GM12878 (cell line): ENCODE results near the gene AP1M2. TPM values are rescaled to one million over a fixed set of nuclear protein-coding genes. Genes with fewer than 3 reads are reported as not detected.
A peak's percentile ranks its signal among the peaks of the same experiment; 100 is the strongest.

ENCODE experiments used
- ATAC-seq: fragments of 200-7000 bp; cut with Tn5 transposase; 3 replicates; pipeline ENCODE4 v1.9.1; 2020; ENCODE audit warnings: mild to moderate bottlenecking, moderate library complexity
- BruUV-seq: library from RNA; stranded (reverse); fragments of 400-500 nt; replicated peaks from 2 replicates; lab custom pipeline; 2021; lab: Mats Ljungman, UMichigan
- CTCF ChIA-PET: fragments of 300-600 bp; sonication (Branson Sonifier 250); formaldehyde crosslinking; extraction: SDS; loops from one replicate; lab custom pipeline; 2021; ENCODE audit warnings: inconsistent platforms; lab: Yijun Ruan, JAX
- POLR2A ChIA-PET: fragments of 350-600 bp; formaldehyde crosslinking; extraction: SDS; loops from one replicate; lab custom pipeline; 2021; ENCODE audit warnings: inconsistent platforms; lab: Charles Lee
- RAD21 ChIA-PET: fragments of 300-600 bp; sonication (Branson Sonifier 250); formaldehyde crosslinking; loops from one replicate; lab custom pipeline; 2023; ENCODE audit warnings: antibody characterized with exemption; ENCODE audit not compliant: unreplicated experiment; lab: Charles Lee
- SMC1A ChIA-PET: fragments of 300-600 bp; sonication (Branson Sonifier 250); formaldehyde crosslinking; loops from one replicate; lab custom pipeline; 2023; ENCODE audit not compliant: unreplicated experiment, uncharacterized antibody; lab: Charles Lee
- DNase-seq: peaks from one replicate; pipeline ENCODE4 v3.0.0-alpha.2; 2011; ENCODE audit warnings: low read depth, low spot score
- FAIRE-seq: peaks from 3 replicates; lab custom pipeline; 2011; peaks lifted over from hg19 to GRCh38; lab: Jason Lieb, UNC
- H2AFZ ChIP-seq: 2 replicates; pipeline ENCODE4 v1.6.0; 2011; ENCODE audit warnings: low read depth, low read length, control low read depth; ENCODE audit not compliant: control insufficient read depth
- H3K27ac ChIP-seq: 2 replicates; pipeline ENCODE4 v1.5.1; 2011; ENCODE audit warnings: control low read depth; ENCODE audit not compliant: control insufficient read depth, insufficient read depth
- H3K27me3 ChIP-seq, 2 experiments: replicated peaks in 1 of 2; 2 replicates each; pipeline versions ENCODE4 v1.6.0 to v1.6.1; 2011; ENCODE audit warnings: low read length in 1 of 2; ENCODE audit not compliant: control insufficient read depth in 2 of 2, insufficient read depth in 2 of 2
- H3K36me3 ChIP-seq, 2 experiments: 2 replicates each; pipeline ENCODE4 v1.5.1; 2011; ENCODE audit warnings: low read length in 1 of 2; ENCODE audit not compliant: control insufficient read depth in 2 of 2, insufficient read depth in 2 of 2
- H3K4me1 ChIP-seq: 2 replicates; pipeline ENCODE4 v1.6.1; 2011; ENCODE audit warnings: mild to moderate bottlenecking, low read length, moderate library complexity, mixed read lengths; ENCODE audit not compliant: control insufficient read depth, insufficient read depth
- H3K4me2 ChIP-seq: 2 replicates; pipeline ENCODE4 v1.6.0; 2011; ENCODE audit warnings: control low read depth; ENCODE audit not compliant: control insufficient read depth, insufficient read depth
- H3K4me3 ChIP-seq: fragments of 200-600 bp; sonication (generic); 2 replicates; pipeline ENCODE4 v1.5.1; 2016
- H3K79me2 ChIP-seq: 2 replicates; pipeline ENCODE4 v1.6.0; 2011; ENCODE audit warnings: low read length; ENCODE audit not compliant: control insufficient read depth, insufficient read depth
- H3K9ac ChIP-seq: 2 replicates; pipeline ENCODE4 v1.8.0; 2011; ENCODE audit warnings: low read length, control low read depth, mixed read lengths; ENCODE audit not compliant: control insufficient read depth, insufficient read depth
- H3K9me3 ChIP-seq: replicated peaks from 3 replicates; pipeline ENCODE4 v1.5.1; 2011; ENCODE audit warnings: mild to moderate bottlenecking, low read length; ENCODE audit not compliant: control insufficient read depth, insufficient read depth
- H4K20me1 ChIP-seq: 2 replicates; pipeline ENCODE4 v1.6.0; 2011; ENCODE audit not compliant: control insufficient read depth, insufficient read depth
- CEBPZ ChIP-seq: fragments of 150-350 bp; IDR thresholded peaks from 2 replicates; pipeline ENCODE4 v1.6.1; 2016; ENCODE audit warnings: low read depth, low read length
- EP300 ChIP-seq, 2 experiments: fragments of 150-350 bp in 1 of 2; IDR thresholded peaks; 2 replicates each; pipeline ENCODE4 v1.6.1; 2011 to 2012; ENCODE audit warnings: low read depth in 2 of 2, low read length in 2 of 2, borderline replicate concordance in 1 of 2, improper control_type of control experiment in 1 of 2, inconsistent platforms in 1 of 2; ENCODE audit not compliant: control insufficient read depth in 1 of 2
- MEF2B ChIP-seq: fragments of 450-650 bp; IDR thresholded peaks from 2 replicates; pipeline ENCODE4 v1.6.1; 2018; ENCODE audit warnings: mild to moderate bottlenecking, moderate library complexity; ENCODE audit not compliant: partially characterized antibody, poor library complexity, severe bottlenecking
- RAD51 ChIP-seq: fragments of 450-650 bp; IDR thresholded peaks from 2 replicates; pipeline ENCODE4 v1.6.1; 2016; ENCODE audit warnings: moderate library complexity, mild to moderate bottlenecking, inconsistent platforms
- SMARCA5 ChIP-seq: fragments of 450-650 bp; IDR thresholded peaks from 2 replicates; pipeline ENCODE4 v1.6.1; 2017; ENCODE audit warnings: mild to moderate bottlenecking
- WGBS: methylation state at CpG from one replicate; pipeline ENCODE4 v1.1.6; 2016; ENCODE audit warnings: low lambda C conversion rate; ENCODE audit not compliant: insufficient replicate concordance, insufficient coverage; ENCODE audit errors: missing lambda C conversion rate; 5-methylcytosine and 5-hydroxymethylcytosine counted together
- in situ Hi-C: fragments of 300-500 bp; cut with MboI; formaldehyde crosslinking; loops from 9 replicates; pipeline ENCODE4 v1.14.3; 2018; ENCODE audit warnings: mixed read lengths
- intact Hi-C: fragments of 100-400 bp; cut with micrococcal nuclease; formaldehyde crosslinking; loops from one replicate; pipeline ENCODE4 v1.14.2; 2022; ENCODE audit not compliant: unreplicated experiment
- polyA plus RNA-seq, 11 experiments: library from polyadenylated mRNA; depleted of rRNA in 4 of 11; unstranded in 6 of 11; stranded (reverse) in 5 of 11; fragments of >200 nt; fragmentation: Nextera tagmentation in 4 of 11; fragmentation: Illumina TruSeq in 1 of 11; extraction: Ambion mirVana in 4 of 11; extraction: Trizol in 1 of 11; gene quantifications; 1 replicate in 1 of 11; 2 replicates in 10 of 11; pipeline versions ENCODE4 v1.2.1 to v1.2.3, GENCODE V29; 2011 to 2016; ENCODE audit warnings: inconsistent platforms in 2 of 11, missing spikeins in 2 of 11, low read depth in 1 of 11
- total RNA-seq, 4 experiments: library from RNA; depleted of rRNA in 3 of 4; stranded (reverse); fragments of >200 nt in 3 of 4; fragmentation: Illumina TruSeq in 1 of 4; extraction: Trizol in 1 of 4; gene quantifications; 2 replicates each; pipeline versions ENCODE4 v1.2.1 to v1.2.3, GENCODE V29; 2013 to 2021
- TF ChIP-seq, protein P1 (sequence below): fragments of 450-650 bp; IDR thresholded peaks from 2 replicates; pipeline ENCODE4 v1.6.1; 2018; ENCODE audit warnings: mild to moderate bottlenecking, low read depth, moderate library complexity; ENCODE audit not compliant: partially characterized antibody

The AP1M2 gene
- total and polyA plus RNA-seq, 10 of the 15 experiments (the other 5 are each of a cell fraction or from before 2014, with no cell fraction given): 0.72 TPM; not detected in 9

GRCh38 chr19:10543420-10544241 lies 43.5 kb downstream of the AP1M2 start, which contains the start of gene ATG4D (continued):
- TF ChIP-seq MEF2B: no peak
- TF ChIP-seq, protein P1, sequence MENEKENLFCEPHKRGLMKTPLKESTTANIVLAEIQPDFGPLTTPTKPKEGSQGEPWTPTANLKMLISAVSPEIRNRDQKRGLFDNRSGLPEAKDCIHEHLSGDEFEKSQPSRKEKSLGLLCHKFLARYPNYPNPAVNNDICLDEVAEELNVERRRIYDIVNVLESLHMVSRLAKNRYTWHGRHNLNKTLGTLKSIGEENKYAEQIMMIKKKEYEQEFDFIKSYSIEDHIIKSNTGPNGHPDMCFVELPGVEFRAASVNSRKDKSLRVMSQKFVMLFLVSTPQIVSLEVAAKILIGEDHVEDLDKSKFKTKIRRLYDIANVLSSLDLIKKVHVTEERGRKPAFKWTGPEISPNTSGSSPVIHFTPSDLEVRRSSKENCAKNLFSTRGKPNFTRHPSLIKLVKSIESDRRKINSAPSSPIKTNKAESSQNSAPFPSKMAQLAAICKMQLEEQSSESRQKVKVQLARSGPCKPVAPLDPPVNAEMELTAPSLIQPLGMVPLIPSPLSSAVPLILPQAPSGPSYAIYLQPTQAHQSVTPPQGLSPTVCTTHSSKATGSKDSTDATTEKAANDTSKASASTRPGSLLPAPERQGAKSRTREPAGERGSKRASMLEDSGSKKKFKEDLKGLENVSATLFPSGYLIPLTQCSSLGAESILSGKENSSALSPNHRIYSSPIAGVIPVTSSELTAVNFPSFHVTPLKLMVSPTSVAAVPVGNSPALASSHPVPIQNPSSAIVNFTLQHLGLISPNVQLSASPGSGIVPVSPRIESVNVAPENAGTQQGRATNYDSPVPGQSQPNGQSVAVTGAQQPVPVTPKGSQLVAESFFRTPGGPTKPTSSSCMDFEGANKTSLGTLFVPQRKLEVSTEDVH: no peak
- TF ChIP-seq, all 136 proteins: peak for 32

GRCh38 chr19:10543059-10543419 lies 44.1 kb downstream of the AP1M2 start:
- peaks cover 11% of the 10 kb centered on the region for H3K4me1 ChIP-seq
- peak overlapping the region; percentile 93 for H3K4me2 ChIP-seq
- no peak overlapping the region for H2AFZ ChIP-seq
- TF ChIP-seq EP300 (IDR thresholded peaks at IDR 0.05; ENCODE audit: borderline replicate concordance in 1 of 2, control insufficient read depth in 1 of 2, low read depth in 2 of 2, low read length in 2 of 2): no peak
- no peak for TF ChIP-seq RAD51
- no peak for TF ChIP-seq CEBPZ
- 0 out of 2 replicates have a peak, but pooled peaks have one; percentile 33 for TF ChIP-seq SMARCA5
- RAD21 ChIA-PET: interaction anchor here (0.7 to 3.1 kb wide), 7 partner anchors 10 to 128 kb away, joined by 3 to 16 read pairs (median 4); partner anchors contain the start of gene CDKN2D
- CTCF ChIA-PET: interaction anchor here (0.8 to 3.4 kb wide), 9 partner anchors 26 to 174 kb away, joined by 3 to 35 read pairs (median 7); partner anchors contain the start of genes CDC37, CDKN2D, DNM2 and QTRT1
- POLR2A ChIA-PET: interaction anchor here (0.7 to 2.5 kb wide), 6 partner anchors 9 to 157 kb away, joined by 3 to 6 read pairs (median 4); no protein-coding TSS in a partner anchor
- FAIRE-seq: peak; percentile 27
- peaks cover 0 to 1% of the 10 kb centered on the region in 2 experiments; a peak in 2 of 4 replicates for H3K36me3 ChIP-seq
- no peaks in the 10 kb centered on the region for H4K20me1 ChIP-seq
- H3K9me3 ChIP-seq: no peaks in the 10 kb centered on the region
- in situ Hi-C loops (no loop called here), intact Hi-C loops (loop anchor here (1.0 kb wide), 1 partner anchor 23 kb away; the partner anchor contains the start of gene KRI1)
- H3K27me3 ChIP-seq: peaks cover 0 to 4% of the 10 kb centered on the region in 2 experiments; a peak in 1 of 4 replicates
- H3K9ac ChIP-seq: no peak overlapping the region
- DNase-seq: no peak
- BruUV-seq: no TSS peak
- H3K4me3 ChIP-seq: peak overlapping the region; percentile 93; the same call in 1 of the 2 replicates
- ATAC-seq: no peak
- WGBS: 66% methylated on average over 8 of the region's 8 CpGs
- SMC1A ChIA-PET: interaction anchor here (0.8 to 1.7 kb wide), 5 partner anchors 24 to 157 kb away, joined by 3 to 7 read pairs (median 4); no protein-coding TSS in a partner anchor
- peaks cover 11% of the 10 kb centered on the region for H3K79me2 ChIP-seq
- no peak overlapping the region for H3K27ac ChIP-seq
